Endothelial cell of umbilical vein (primary cell): ENCODE results near the gene FTH1. TPM values are rescaled to one million over a fixed set of nuclear protein-coding genes. Genes with fewer than 3 reads are reported as not detected.

Experiments used
- BruUV-seq: library from RNA; stranded (reverse); fragments of 400-500 nt; replicated peaks from 2 replicates; lab custom pipeline; 2021; lab: Mats Ljungman, UMichigan
- CTCF ChIA-PET: fragments of 300-600, 350-600 bp; sonication (Branson Sonifier 250); formaldehyde crosslinking; loops from one replicate; lab custom pipeline; 2021; ENCODE audit warnings: antibody characterized with exemption, inconsistent platforms; lab: Charles Lee
- POLR2A ChIA-PET: fragments of 300-600, 350-600 bp; sonication (Branson Sonifier 250); formaldehyde crosslinking; loops from one replicate; lab custom pipeline; 2021; ENCODE audit warnings: antibody characterized with exemption, inconsistent platforms; lab: Charles Lee
- DNase-seq: peaks from one replicate; pipeline ENCODE4 v3.0.0-alpha.2; 2011; ENCODE audit warnings: low read depth, low spot score
- FAIRE-seq: peaks from 2 replicates; lab custom pipeline; 2011; peaks lifted over from hg19 to GRCh38; lab: Jason Lieb, UNC
- H2AFZ ChIP-seq: 2 replicates; pipeline ENCODE4 v1.6.0; 2012; ENCODE audit warnings: low read depth, low read length, control low read depth, inconsistent platforms
- H3K27ac ChIP-seq: 2 replicates; pipeline ENCODE4 v1.5.1; 2011; ENCODE audit warnings: low read depth, mild to moderate bottlenecking, control low read depth, low read length, moderate library complexity; ENCODE audit not compliant: insufficient read depth
- H3K27me3 ChIP-seq, 2 experiments: 2 replicates each; pipeline versions ENCODE4 v1.6.0 to v1.6.1; 2011; ENCODE audit warnings: low read length in 2 of 2, mixed read lengths in 1 of 2; ENCODE audit not compliant: control insufficient read depth in 2 of 2, insufficient read depth in 2 of 2
- H3K36me3 ChIP-seq, 2 experiments: 2 replicates in 1 of 2; 3 replicates in 1 of 2; pipeline ENCODE4 v1.5.1; 2011; ENCODE audit warnings: low read length in 2 of 2, mild to moderate bottlenecking in 1 of 2, moderate library complexity in 1 of 2; ENCODE audit not compliant: control insufficient read depth in 2 of 2, insufficient read depth in 2 of 2; ENCODE audit errors: extremely low read depth in 1 of 2
- H3K4me1 ChIP-seq: 3 replicates; pipeline ENCODE4 v1.5.1; 2011; ENCODE audit warnings: mild to moderate bottlenecking, low read length; ENCODE audit not compliant: control insufficient read depth, insufficient read depth; ENCODE audit errors: extremely low read depth
- H3K4me2 ChIP-seq: 2 replicates; pipeline ENCODE4 v1.6.1; 2011; ENCODE audit warnings: low read length, control low read depth, mixed read lengths; ENCODE audit not compliant: insufficient read depth
- H3K4me3 ChIP-seq, 3 experiments: fragments of 200-600 bp in 1 of 3; sonication (generic), shearing (Covaris generic) in 1 of 3; replicated peaks in 1 of 3; 2 replicates each; pipeline ENCODE4 v1.5.1; 2011 to 2016; ENCODE audit warnings: control low read depth in 3 of 3, low read length in 3 of 3, mild to moderate bottlenecking in 2 of 3, inconsistent platforms in 1 of 3, low read depth in 1 of 3, moderate library complexity in 1 of 3; ENCODE audit not compliant: insufficient read depth in 1 of 3
- H3K79me2 ChIP-seq: 2 replicates; pipeline ENCODE4 v1.6.0; 2012; ENCODE audit warnings: low read length, inconsistent platforms; ENCODE audit not compliant: control insufficient read depth, insufficient read depth
- H3K9ac ChIP-seq: replicated peaks from 2 replicates; pipeline ENCODE3; 2011; ENCODE audit warnings: low read length, control low read depth; ENCODE audit not compliant: insufficient read depth; ENCODE audit errors: extremely low read depth
- H3K9me1 ChIP-seq: replicated peaks from 3 replicates; pipeline ENCODE4 v1.6.0; 2011; ENCODE audit warnings: mild to moderate bottlenecking, low read length; ENCODE audit not compliant: control insufficient read depth, insufficient read depth; ENCODE audit errors: extremely low read depth
- H3K9me3 ChIP-seq: replicated peaks from 2 replicates; pipeline ENCODE4 v1.5.1; 2012; ENCODE audit warnings: low read length, inconsistent platforms; ENCODE audit not compliant: control insufficient read depth, insufficient read depth
- H4K20me1 ChIP-seq: replicated peaks from 2 replicates; pipeline ENCODE3; 2011; ENCODE audit warnings: mild to moderate bottlenecking, low read length; ENCODE audit not compliant: control insufficient read depth, insufficient read depth; ENCODE audit errors: extremely low read depth
- EZH2 ChIP-seq: IDR thresholded peaks from 2 replicates; pipeline ENCODE4 v1.6.1; 2012; ENCODE audit warnings: borderline replicate concordance, low read depth, mild to moderate bottlenecking, moderate library complexity, low read length, inconsistent platforms; ENCODE audit not compliant: severe bottlenecking
- FOS ChIP-seq: IDR thresholded peaks from 2 replicates; pipeline ENCODE4 v1.6.1; 2011; ENCODE audit warnings: mild to moderate bottlenecking, low read length, moderate library complexity, borderline replicate concordance; ENCODE audit not compliant: insufficient read depth
- GATA2 ChIP-seq: IDR thresholded peaks from 2 replicates; pipeline ENCODE4 v1.7.0; 2011; ENCODE audit warnings: low read depth, mild to moderate bottlenecking, moderate library complexity, mixed read lengths, low read length; ENCODE audit not compliant: insufficient read length, insufficient read depth
- JUN ChIP-seq: IDR thresholded peaks from 2 replicates; pipeline ENCODE4 v1.6.1; 2011; ENCODE audit warnings: borderline replicate concordance, low read depth; ENCODE audit not compliant: insufficient read length, insufficient read depth
- MYC ChIP-seq: IDR thresholded peaks from one replicate; pipeline ENCODE4 v1.6.1; 2011; ENCODE audit warnings: mild to moderate bottlenecking, low read depth, low read length
- POLR2A ChIP-seq: IDR thresholded peaks from 2 replicates; pipeline ENCODE4 v1.6.1; 2012; ENCODE audit warnings: low read depth, mild to moderate bottlenecking, control low read depth, low read length
- POLR2AphosphoS5 ChIP-seq: IDR thresholded peaks from 2 replicates; pipeline ENCODE4 v1.6.1; 2012; ENCODE audit warnings: low read depth, mild to moderate bottlenecking, control low read depth, low read length, moderate library complexity; ENCODE audit not compliant: insufficient read depth
- dilution Hi-C: fragments of 300-500 bp; cut with MboI; formaldehyde crosslinking; loops from one replicate; pipeline ENCODE4 v1.15.0; 2019; ENCODE audit warnings: low sequenced_read_pairs; ENCODE audit not compliant: extremely low pct_ligation_motif_present
- intact Hi-C: fragments of 100-400 bp; cut with micrococcal nuclease; formaldehyde crosslinking; loops from one replicate; pipeline ENCODE4 v1.10.0; 2022
- polyA plus RNA-seq, 4 experiments: library from polyadenylated mRNA; depleted of rRNA in 3 of 4; stranded (reverse) in 3 of 4; unstranded in 1 of 4; fragments of >200 nt; gene quantifications; 2 replicates each; pipeline versions ENCODE4 v1.2.1 to v1.2.3, GENCODE V29; 2011 to 2012; ENCODE audit warnings: missing spikeins in 1 of 4
- total RNA-seq: library from RNA; stranded (reverse); gene quantifications from 2 replicates; pipeline ENCODE4 v1.2.3, GENCODE V29; 2021
- TF ChIP-seq, protein P1 (sequence below), 2 donors: IDR thresholded peaks; 1 replicate in 1 of 2; 2 replicates in 1 of 2; pipeline ENCODE4 v1.5.1; 2011; ENCODE audit warnings: low read length in 2 of 2, mild to moderate bottlenecking in 2 of 2, moderate library complexity in 2 of 2, control low read depth in 1 of 2, inconsistent platforms in 1 of 2, low read depth in 1 of 2; ENCODE audit not compliant: insufficient read depth in 1 of 2; ENCODE audit errors: extremely low read depth in 1 of 2
- TF ChIP-seq, protein P2 (sequence below): IDR thresholded peaks from 2 replicates; pipeline ENCODE4 v1.6.1; 2011; ENCODE audit not compliant: insufficient read depth, insufficient read length

Gene FTH1
- total and polyA plus RNA-seq, 2 donors (not counting 3 experiments of a cell fraction or from before 2014, with no cell fraction given) = 1,177 to 2,501 TPM

DNA sequence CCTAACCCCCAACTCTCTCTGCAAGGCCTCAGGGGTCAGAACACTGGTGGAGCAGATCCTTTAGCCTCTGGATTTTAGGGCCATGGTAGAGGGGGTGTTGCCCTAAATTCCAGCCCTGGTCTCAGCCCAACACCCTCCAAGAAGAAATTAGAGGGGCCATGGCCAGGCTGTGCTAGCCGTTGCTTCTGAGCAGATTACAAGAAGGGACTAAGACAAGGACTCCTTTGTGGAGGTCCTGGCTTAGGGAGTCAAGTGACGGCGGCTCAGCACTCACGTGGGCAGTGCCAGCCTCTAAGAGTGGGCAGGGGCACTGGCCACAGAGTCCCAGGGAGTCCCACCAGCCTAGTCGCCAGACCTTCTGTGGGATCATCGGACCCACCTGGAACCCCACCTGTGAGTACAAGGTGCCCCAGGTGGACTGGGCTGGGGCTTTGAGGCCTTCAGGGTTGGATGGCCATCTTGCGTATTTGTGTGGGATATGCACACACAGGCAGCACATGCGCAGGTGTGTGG lies 17.3 kb downstream of the FTH1 start, which contains the start of gene BEST1:
Gene BEST1 (plus strand): TSS at position 317 of the 513 bp plus-strand sequence. CDS start 1,456 bp downstream, outside the sequence.
- H3K27me3 ChIP-seq = peaks cover 0 to under 1% of the 10 kb centered on the region in 2 experiments
- H3K4me2 ChIP-seq = no peak within 1 kb of the TSS
- TF ChIP-seq JUN (no peak), POLR2A (no peak), EZH2 (no peak), GATA2 (no peak), FOS (no peak), POLR2AphosphoS5 (no peak), MYC (no peak)
- TF ChIP-seq, protein P1, sequence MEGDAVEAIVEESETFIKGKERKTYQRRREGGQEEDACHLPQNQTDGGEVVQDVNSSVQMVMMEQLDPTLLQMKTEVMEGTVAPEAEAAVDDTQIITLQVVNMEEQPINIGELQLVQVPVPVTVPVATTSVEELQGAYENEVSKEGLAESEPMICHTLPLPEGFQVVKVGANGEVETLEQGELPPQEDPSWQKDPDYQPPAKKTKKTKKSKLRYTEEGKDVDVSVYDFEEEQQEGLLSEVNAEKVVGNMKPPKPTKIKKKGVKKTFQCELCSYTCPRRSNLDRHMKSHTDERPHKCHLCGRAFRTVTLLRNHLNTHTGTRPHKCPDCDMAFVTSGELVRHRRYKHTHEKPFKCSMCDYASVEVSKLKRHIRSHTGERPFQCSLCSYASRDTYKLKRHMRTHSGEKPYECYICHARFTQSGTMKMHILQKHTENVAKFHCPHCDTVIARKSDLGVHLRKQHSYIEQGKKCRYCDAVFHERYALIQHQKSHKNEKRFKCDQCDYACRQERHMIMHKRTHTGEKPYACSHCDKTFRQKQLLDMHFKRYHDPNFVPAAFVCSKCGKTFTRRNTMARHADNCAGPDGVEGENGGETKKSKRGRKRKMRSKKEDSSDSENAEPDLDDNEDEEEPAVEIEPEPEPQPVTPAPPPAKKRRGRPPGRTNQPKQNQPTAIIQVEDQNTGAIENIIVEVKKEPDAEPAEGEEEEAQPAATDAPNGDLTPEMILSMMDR (IDR thresholded peaks at IDR 0.05; ENCODE audit: extremely low read depth in 1 of 2, insufficient read depth in 1 of 2, low read depth in 1 of 2, low read length in 2 of 2) = no peak
- TF ChIP-seq, protein P2, sequence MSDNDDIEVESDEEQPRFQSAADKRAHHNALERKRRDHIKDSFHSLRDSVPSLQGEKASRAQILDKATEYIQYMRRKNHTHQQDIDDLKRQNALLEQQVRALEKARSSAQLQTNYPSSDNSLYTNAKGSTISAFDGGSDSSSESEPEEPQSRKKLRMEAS = no peak
- no peaks in the 10 kb centered on the region for H3K36me3 ChIP-seq
- no peak within 1 kb of the TSS for H3K27ac ChIP-seq
- H3K9me1 ChIP-seq = no peaks in the 10 kb centered on the region
- POLR2A ChIA-PET = interaction anchor here (0.7 kb wide), 1 partner anchor 90 kb away, joined by 3 read pairs; no protein-coding TSS in a partner anchor
- intact Hi-C loops = no loop called here
- no peaks in the 10 kb centered on the region for H3K4me1 ChIP-seq
- CTCF ChIA-PET = interaction anchor here (0.6 to 8.3 kb wide), 12 partner anchors 12 to 593 kb away, joined by 3 to 276 read pairs (median 5); no protein-coding TSS in a partner anchor
- H3K79me2 ChIP-seq = no peaks in the 10 kb centered on the region
- H4K20me1 ChIP-seq = no peaks in the 10 kb centered on the region
- H2AFZ ChIP-seq = no peak within 1 kb of the TSS
- dilution Hi-C loops = no loop called here
- DNase-seq (no peak), FAIRE-seq (no peak)
- no peak within 1 kb of the TSS for H3K4me3 ChIP-seq
- no peaks in the 10 kb centered on the region for H3K9me3 ChIP-seq
- BruUV-seq = no TSS peak
- H3K9ac ChIP-seq = no peak within 1 kb of the TSS
